HepG2 (cell line): Measurements from ENCODE around the gene RAB22A. TPM values are rescaled to one million over a fixed set of nuclear protein-coding genes. Genes with fewer than 3 reads are reported as not detected.

Experiments
- ARNTL ChIP-seq: sonication (generic); formaldehyde crosslinking; IDR thresholded peaks from 2 replicates; pipeline ENCODE4 v1.4.0; 2020; ENCODE audit warnings: mild to moderate bottlenecking, missing genetic modification reagents
- CAMTA2 ChIP-seq: sonication (generic); formaldehyde crosslinking; IDR thresholded peaks from 2 replicates; pipeline ENCODE4 v1.4.0; 2020; ENCODE audit warnings: mild to moderate bottlenecking, missing genetic modification reagents, borderline replicate concordance
- CTCF ChIP-seq: sonication (generic); formaldehyde crosslinking; IDR thresholded peaks from 2 replicates; pipeline ENCODE4 v1.5.0; 2020; ENCODE audit warnings: mild to moderate bottlenecking, missing genetic modification reagents, moderate library complexity
- GATAD1 ChIP-seq: IDR thresholded peaks from 2 replicates; pipeline ENCODE4 v1.6.1; 2016; ENCODE audit warnings: missing genetic modification reagents, missing compliant biosample characterization
- KDM3A ChIP-seq: IDR thresholded peaks from 2 replicates; pipeline ENCODE4 v1.6.1; 2018; ENCODE audit warnings: low read depth, missing compliant biosample characterization
- MAZ ChIP-seq, 2 experiments: sonication (generic) in 1 of 2; formaldehyde crosslinking in 1 of 2; IDR thresholded peaks; 2 replicates each; pipeline versions ENCODE4 v1.5.0 to v1.6.1; 2012 to 2020; ENCODE audit warnings: low read depth in 2 of 2, mild to moderate bottlenecking in 2 of 2, borderline replicate concordance in 1 of 2, improper control_type of control experiment in 1 of 2, low read length in 1 of 2, missing genetic modification reagents in 1 of 2, moderate library complexity in 1 of 2
- PCBP1 ChIP-seq: fragments of 200-400 bp; formaldehyde crosslinking; IDR thresholded peaks from 2 replicates; pipeline ENCODE4 v1.6.1; 2017; ENCODE audit warnings: mild to moderate bottlenecking, low read depth, low read length, borderline replicate concordance
- RELA ChIP-seq: sonication (generic); formaldehyde crosslinking; IDR thresholded peaks from 2 replicates; pipeline ENCODE4 v1.4.0; 2020; ENCODE audit warnings: missing genetic modification reagents
- RXRA ChIP-seq: sonication (generic); formaldehyde crosslinking; IDR thresholded peaks from 2 replicates; pipeline ENCODE4 v1.5.1; 2020; ENCODE audit warnings: missing genetic modification reagents
- TARDBP ChIP-seq: sonication (generic); formaldehyde crosslinking; IDR thresholded peaks from 2 replicates; pipeline ENCODE4 v1.8.0; 2022; ENCODE audit warnings: mild to moderate bottlenecking, missing genetic modification reagents
- ZNF138 ChIP-seq: sonication (generic); formaldehyde crosslinking; IDR thresholded peaks from 2 replicates; pipeline ENCODE4 v1.5.0; 2020; ENCODE audit warnings: mild to moderate bottlenecking, low read depth, missing genetic modification reagents
- ZNF33B ChIP-seq: sonication (generic); formaldehyde crosslinking; IDR thresholded peaks from 2 replicates; pipeline ENCODE4 v1.5.1; 2020; ENCODE audit warnings: mild to moderate bottlenecking, missing genetic modification reagents
- ZNF484 ChIP-seq: sonication (generic); formaldehyde crosslinking; IDR thresholded peaks from 2 replicates; pipeline ENCODE4 v1.5.1; 2020; ENCODE audit warnings: mild to moderate bottlenecking, low read depth, missing genetic modification reagents, borderline replicate concordance
- ZNF510 ChIP-seq: sonication (generic); formaldehyde crosslinking; IDR thresholded peaks from 2 replicates; pipeline ENCODE4 v1.4.0; 2020; ENCODE audit warnings: low read depth, mild to moderate bottlenecking, missing genetic modification reagents
- ZNF557 ChIP-seq: sonication (generic); formaldehyde crosslinking; IDR thresholded peaks from 2 replicates; pipeline ENCODE4 v1.4.0; 2020; ENCODE audit warnings: missing genetic modification reagents
- ZNF691 ChIP-seq: sonication (generic); formaldehyde crosslinking; IDR thresholded peaks from 2 replicates; pipeline ENCODE4 v1.4.0; 2020; ENCODE audit warnings: missing genetic modification reagents, low read depth, mild to moderate bottlenecking, borderline replicate concordance
- ZSCAN20 ChIP-seq: sonication (generic); formaldehyde crosslinking; IDR thresholded peaks from 2 replicates; pipeline ENCODE4 v1.4.0; 2020; ENCODE audit warnings: missing genetic modification reagents, mild to moderate bottlenecking, borderline replicate concordance
- polyA plus RNA-seq, 8 experiments: library from polyadenylated mRNA; depleted of rRNA in 3 of 8; stranded (reverse) in 7 of 8; unstranded in 1 of 8; fragments of >200 nt; fragmentation: Illumina TruSeq in 4 of 8; extraction: Trizol in 4 of 8; gene quantifications; 2 replicates each; pipeline versions ENCODE4 v1.2.1 to v1.2.3, GENCODE V29; 2011 to 2016; ENCODE audit warnings: low read depth in 4 of 8, missing spikeins in 1 of 8, mixed read lengths in 1 of 8; ENCODE audit not compliant: insufficient read depth in 1 of 8
- total RNA-seq, 5 experiments: library from RNA; depleted of rRNA; stranded (reverse); fragments of >200 nt; fragmentation: Illumina TruSeq; extraction: Trizol; gene quantifications; 2 replicates each; pipeline ENCODE4 v1.2.3, GENCODE V29; 2016; ENCODE audit warnings: low read depth in 1 of 5
- TF ChIP-seq, protein P1 (sequence below): sonication (generic); formaldehyde crosslinking; IDR thresholded peaks from 2 replicates; pipeline ENCODE4 v1.4.0; 2020; ENCODE audit warnings: missing genetic modification reagents
- TF ChIP-seq, protein P2 (sequence below): sonication (generic); formaldehyde crosslinking; IDR thresholded peaks from 2 replicates; pipeline ENCODE4 v1.4.0; 2020; ENCODE audit warnings: missing genetic modification reagents
- TF ChIP-seq, protein P3 (sequence below): sonication (generic); formaldehyde crosslinking; IDR thresholded peaks from 2 replicates; pipeline ENCODE4 v1.4.0; 2020; ENCODE audit warnings: missing genetic modification reagents

The RAB22A gene
- total and polyA plus RNA-seq, 2 of the 13 experiments (the other 11 are each of a cell fraction or from before 2014, with no cell fraction given), result 10.7 to 11.2 TPM

GRCh38 chr20:58309591-58310290 lies at the start of gene RAB22A (continued):
- TF ChIP-seq ZNF33B, result no peak
- TF ChIP-seq MAZ (IDR thresholded peaks at IDR 0.05; ENCODE audit: borderline replicate concordance, low read depth, low read length), result peak; percentile 46; the same call in 1 of the 2 replicates
- peak; percentile 51; the same call in 1 of the 2 replicates for TF ChIP-seq MAZ (CRISPR knock-in tag; IDR thresholded peaks at IDR 0.05; ENCODE audit: low read depth)
- no peak for TF ChIP-seq ZNF484 (CRISPR knock-in tag)
- no peak for TF ChIP-seq ZNF138 (CRISPR knock-in tag)
- TF ChIP-seq, protein P1, sequence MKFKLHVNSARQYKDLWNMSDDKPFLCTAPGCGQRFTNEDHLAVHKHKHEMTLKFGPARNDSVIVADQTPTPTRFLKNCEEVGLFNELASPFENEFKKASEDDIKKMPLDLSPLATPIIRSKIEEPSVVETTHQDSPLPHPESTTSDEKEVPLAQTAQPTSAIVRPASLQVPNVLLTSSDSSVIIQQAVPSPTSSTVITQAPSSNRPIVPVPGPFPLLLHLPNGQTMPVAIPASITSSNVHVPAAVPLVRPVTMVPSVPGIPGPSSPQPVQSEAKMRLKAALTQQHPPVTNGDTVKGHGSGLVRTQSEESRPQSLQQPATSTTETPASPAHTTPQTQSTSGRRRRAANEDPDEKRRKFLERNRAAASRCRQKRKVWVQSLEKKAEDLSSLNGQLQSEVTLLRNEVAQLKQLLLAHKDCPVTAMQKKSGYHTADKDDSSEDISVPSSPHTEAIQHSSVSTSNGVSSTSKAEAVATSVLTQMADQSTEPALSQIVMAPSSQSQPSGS (CRISPR knock-in tag), result no peak
- TF ChIP-seq CAMTA2 (CRISPR knock-in tag), result no peak
- TF ChIP-seq PCBP1, result peak; percentile 70; the same call in 1 of the 2 replicates
- TF ChIP-seq ZNF691, result peak; percentile 34; the same call in 1 of the 2 replicates
- TF ChIP-seq ARNTL (CRISPR knock-in tag), result no peak
- TF ChIP-seq ZNF510 (CRISPR knock-in tag), result no peak; the same call in 1 of the 2 replicates
- TF ChIP-seq CTCF (CRISPR knock-in tag), result no peak; the same call in 1 of the 2 replicates
- no peak for TF ChIP-seq RXRA (CRISPR knock-in tag)
- TF ChIP-seq, protein P2, sequence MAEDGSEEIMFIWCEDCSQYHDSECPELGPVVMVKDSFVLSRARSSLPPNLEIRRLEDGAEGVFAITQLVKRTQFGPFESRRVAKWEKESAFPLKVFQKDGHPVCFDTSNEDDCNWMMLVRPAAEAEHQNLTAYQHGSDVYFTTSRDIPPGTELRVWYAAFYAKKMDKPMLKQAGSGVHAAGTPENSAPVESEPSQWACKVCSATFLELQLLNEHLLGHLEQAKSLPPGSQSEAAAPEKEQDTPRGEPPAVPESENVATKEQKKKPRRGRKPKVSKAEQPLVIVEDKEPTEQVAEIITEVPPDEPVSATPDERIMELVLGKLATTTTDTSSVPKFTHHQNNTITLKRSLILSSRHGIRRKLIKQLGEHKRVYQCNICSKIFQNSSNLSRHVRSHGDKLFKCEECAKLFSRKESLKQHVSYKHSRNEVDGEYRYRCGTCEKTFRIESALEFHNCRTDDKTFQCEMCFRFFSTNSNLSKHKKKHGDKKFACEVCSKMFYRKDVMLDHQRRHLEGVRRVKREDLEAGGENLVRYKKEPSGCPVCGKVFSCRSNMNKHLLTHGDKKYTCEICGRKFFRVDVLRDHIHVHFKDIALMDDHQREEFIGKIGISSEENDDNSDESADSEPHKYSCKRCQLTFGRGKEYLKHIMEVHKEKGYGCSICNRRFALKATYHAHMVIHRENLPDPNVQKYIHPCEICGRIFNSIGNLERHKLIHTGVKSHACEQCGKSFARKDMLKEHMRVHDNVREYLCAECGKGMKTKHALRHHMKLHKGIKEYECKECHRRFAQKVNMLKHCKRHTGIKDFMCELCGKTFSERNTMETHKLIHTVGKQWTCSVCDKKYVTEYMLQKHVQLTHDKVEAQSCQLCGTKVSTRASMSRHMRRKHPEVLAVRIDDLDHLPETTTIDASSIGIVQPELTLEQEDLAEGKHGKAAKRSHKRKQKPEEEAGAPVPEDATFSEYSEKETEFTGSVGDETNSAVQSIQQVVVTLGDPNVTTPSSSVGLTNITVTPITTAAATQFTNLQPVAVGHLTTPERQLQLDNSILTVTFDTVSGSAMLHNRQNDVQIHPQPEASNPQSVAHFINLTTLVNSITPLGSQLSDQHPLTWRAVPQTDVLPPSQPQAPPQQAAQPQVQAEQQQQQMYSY (CRISPR knock-in tag), result 0 out of 2 replicates have a peak, but pooled peaks have one; percentile 30
- peak; percentile 64; the same call in 1 of the 2 replicates for TF ChIP-seq ZSCAN20 (CRISPR knock-in tag)
- peak; percentile 41 for TF ChIP-seq TARDBP (CRISPR knock-in tag)
- peak; percentile 62; the same call in 1 of the 2 replicates for TF ChIP-seq GATAD1 (CRISPR knock-in tag)
- TF ChIP-seq RELA, result no peak
- no peak for TF ChIP-seq KDM3A (CRISPR knock-in tag)
- TF ChIP-seq, protein P3, sequence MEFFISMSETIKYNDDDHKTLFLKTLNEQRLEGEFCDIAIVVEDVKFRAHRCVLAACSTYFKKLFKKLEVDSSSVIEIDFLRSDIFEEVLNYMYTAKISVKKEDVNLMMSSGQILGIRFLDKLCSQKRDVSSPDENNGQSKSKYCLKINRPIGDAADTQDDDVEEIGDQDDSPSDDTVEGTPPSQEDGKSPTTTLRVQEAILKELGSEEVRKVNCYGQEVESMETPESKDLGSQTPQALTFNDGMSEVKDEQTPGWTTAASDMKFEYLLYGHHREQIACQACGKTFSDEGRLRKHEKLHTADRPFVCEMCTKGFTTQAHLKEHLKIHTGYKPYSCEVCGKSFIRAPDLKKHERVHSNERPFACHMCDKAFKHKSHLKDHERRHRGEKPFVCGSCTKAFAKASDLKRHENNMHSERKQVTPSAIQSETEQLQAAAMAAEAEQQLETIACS (CRISPR knock-in tag), result no peak
- no peak for TF ChIP-seq ZNF557 (CRISPR knock-in tag)
